HEK293T (cell line): ENCODE results near the gene RER1.

ENCODE experiments used
- ARNT ChIP-seq: fragments of 450-650 bp; IDR thresholded peaks from 2 replicates; pipeline ENCODE4 v1.6.1; 2017; ENCODE audit warnings: mild to moderate bottlenecking
- BHLHE40 ChIP-seq: fragments of 450-650 bp; IDR thresholded peaks from 2 replicates; pipeline ENCODE4 v1.6.1; 2016; ENCODE audit warnings: mild to moderate bottlenecking, moderate library complexity, borderline replicate concordance
- ELF4 ChIP-seq: fragments of 450-650 bp; IDR thresholded peaks from 2 replicates; pipeline ENCODE4 v1.6.1; 2017; ENCODE audit warnings: antibody characterized with exemption
- FOXA1 ChIP-seq: fragments of 450-650 bp; IDR thresholded peaks from 2 replicates; pipeline ENCODE4 v1.6.1; 2016; ENCODE audit warnings: mild to moderate bottlenecking
- FOXK2 ChIP-seq: fragments of 450-650 bp; IDR thresholded peaks from 2 replicates; pipeline ENCODE4 v1.6.1; 2016; ENCODE audit warnings: mild to moderate bottlenecking
- FOXM1 ChIP-seq: fragments of 450-650 bp; IDR thresholded peaks from 2 replicates; pipeline ENCODE4 v1.6.1; 2017; ENCODE audit warnings: mild to moderate bottlenecking, borderline replicate concordance
- NFRKB ChIP-seq: fragments of 450-650 bp; IDR thresholded peaks from 2 replicates; pipeline ENCODE4 v1.6.1; 2016; ENCODE audit warnings: mild to moderate bottlenecking, moderate library complexity
- SUZ12 ChIP-seq: fragments of 450-650 bp; IDR thresholded peaks from 2 replicates; pipeline ENCODE4 v1.6.1; 2016; ENCODE audit warnings: mild to moderate bottlenecking

GRCh38 chr1:2388004-2388913 is 3.4 kb upstream of the RER1 start:
- no peak for TF ChIP-seq FOXK2
- TF ChIP-seq FOXM1, result no peak
- TF ChIP-seq ARNT, result no peak
- no peak for TF ChIP-seq FOXA1
- TF ChIP-seq ELF4, result no peak
- no peak for TF ChIP-seq BHLHE40
- TF ChIP-seq SUZ12, result no peak
- TF ChIP-seq NFRKB, result no peak
